Activated CD8-positive, alpha-beta memory T cell treated with anti-CD3 and anti-CD28 coated beads, Interleukin-2, amount 50 U/mL, for 1 hour (primary cell): ENCODE results near the gene MYL2.

Experiments
- DNase-seq: peaks from one replicate; pipeline ENCODE4 v3.0.0-alpha.2; 2020; ENCODE audit errors: extremely low read depth

The MYL2 gene

DNA sequence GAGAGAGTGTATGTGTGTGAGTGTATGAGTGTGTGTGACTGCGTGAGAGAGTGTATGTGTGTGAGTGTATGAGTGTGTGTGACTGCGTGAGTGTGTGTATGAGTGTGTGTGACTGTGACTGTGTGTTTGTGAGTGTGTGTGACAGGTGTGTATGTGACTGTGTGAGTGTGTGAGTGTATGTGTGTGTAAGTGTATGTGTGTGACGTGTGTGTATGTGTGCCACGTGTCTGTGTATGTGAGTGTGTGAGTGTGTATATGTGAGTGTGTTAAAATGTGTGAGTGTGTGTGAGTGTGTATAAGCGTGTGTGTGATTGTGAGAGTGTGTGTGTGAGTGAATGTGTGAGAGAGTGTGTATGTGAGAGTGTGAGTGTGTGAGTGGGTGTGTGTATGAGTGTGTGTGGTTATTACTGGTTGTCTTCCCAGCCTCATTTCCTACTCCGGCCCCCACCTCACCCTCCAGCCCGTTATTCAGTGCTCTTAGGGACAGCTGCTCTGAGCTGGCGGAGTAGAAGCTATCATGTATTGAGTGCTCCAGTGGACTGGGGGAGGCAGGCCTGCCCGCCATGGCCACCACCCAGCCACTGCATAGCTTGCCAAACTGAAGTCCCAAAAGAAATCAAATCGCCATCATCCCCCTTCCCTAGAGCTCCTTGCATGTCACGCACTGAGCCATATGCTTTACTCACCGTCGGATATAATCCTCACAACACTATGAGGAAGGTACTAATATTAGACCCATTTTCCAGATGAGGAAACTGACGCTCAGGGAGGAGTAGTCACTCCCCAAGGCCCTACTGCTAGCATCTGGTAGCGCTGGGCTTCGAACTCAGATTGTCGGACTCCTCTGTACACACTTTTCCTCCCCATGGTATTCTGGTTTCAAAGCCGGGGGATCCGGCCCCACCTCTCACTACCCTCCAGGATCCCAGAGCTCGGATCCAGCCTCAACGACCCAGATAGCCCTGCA is 10.3 kb upstream of the MYL2 start:
- no peak for DNase-seq

DNA sequence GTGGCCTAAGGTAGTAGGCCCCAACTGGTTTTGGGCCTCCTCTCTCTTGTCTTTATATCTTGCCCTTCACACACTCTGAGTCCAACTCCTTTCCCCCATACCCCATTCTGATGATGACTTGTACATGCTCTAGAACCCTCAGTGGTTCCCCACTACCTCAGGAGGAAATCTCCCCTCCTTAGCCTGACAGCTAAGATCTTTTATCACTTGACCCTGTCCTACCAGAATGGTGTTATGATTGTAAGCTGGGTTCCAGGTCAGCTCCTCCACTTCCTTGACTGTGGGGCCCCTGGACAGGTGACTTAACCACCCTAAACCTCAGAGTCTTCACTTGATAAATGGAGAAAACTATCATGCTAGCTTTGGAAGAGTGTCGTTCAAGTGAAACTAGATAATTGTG is 9.4 kb upstream of the MYL2 start:
- no peak for DNase-seq

DNA sequence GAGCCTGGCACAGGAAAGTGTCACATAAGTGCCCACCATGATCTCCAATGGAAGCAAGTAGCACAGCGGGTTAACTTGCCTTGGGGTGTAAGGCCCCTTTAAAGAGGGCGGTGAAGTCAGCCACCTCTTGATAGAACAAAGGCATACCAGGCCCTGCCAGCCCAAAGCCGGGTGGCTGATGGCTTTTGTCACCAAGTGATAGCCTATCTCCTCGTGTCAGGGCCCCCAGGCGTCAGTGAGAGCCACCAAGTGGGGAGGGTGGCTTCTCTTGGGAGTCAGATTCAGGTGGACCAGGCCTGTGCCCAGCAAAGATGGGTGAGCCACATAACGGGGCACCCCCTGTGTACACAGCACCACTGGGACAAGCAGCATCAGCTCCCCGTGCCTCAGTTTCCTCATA is 8.3 kb upstream of the MYL2 start:
- no peak for DNase-seq

DNA sequence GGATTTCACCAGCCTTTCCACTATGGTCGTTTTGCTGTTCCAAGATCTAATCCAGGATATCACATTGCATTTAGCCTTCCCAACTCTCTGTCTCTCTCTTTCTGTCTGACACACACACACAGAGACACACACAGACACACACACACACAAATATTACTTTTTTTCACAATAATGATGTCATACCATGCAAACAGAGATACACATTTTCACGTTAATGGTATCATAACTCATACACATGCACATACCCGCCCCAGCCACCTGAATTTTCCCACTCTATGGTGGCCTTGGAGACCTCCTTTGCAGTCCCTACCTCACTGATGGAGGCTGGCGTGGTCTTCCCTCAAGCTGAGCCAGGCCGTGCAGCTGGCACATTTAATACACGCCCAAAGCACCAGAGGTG is 7.2 kb upstream of the MYL2 start:
- DNase-seq, result no peak

DNA sequence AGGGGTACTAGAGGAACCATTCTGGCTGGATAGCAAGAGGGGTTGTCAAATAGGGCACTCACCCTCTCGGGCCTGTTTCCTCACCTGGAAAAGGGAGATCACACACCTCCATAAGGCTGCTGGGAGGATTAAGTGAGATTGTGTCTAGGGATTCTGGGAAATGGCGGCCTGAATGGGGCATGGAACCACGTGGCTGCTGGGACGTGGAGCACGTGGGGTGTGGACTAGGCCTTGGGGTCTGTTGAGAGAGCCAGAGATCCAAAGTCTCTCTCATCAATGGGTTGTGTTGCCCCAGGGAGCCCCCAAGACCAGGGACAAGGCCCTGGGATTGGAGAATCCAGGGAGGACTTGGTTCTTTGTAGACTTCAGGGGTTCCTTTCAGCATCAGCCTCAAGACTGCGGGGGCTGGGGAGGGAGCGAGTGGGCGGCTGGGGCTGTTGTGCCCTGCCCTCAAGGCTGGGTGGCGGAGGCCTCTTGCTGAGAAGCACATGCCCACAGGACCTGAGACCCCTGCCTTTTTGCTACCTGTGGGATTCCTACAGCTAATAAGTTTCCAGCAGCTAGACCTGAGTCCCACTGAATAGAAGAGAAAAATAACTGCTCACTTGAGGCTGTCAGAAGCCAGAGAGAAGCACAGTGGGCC is 3.4 kb upstream of the MYL2 start:
- DNase-seq, result no peak

DNA sequence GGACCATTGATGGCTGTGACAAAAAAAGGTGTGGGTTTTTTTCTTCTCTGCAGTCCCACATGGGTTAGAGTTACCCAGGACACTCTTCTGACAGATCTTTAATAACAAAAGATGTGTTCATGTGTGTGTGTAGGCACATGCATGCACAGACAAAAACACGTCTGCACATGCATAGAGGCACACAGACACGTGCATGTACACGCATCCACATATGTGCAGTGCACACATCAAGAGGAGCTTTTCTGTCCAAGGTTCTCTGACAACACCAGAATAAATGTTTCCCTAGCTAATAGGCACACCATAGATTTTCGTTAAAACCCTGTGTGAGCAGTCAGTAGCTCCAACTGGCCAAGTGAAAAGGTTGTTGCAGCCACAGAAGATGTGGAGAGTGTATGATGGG is 2.8 kb upstream of the MYL2 start:
- no peak for DNase-seq

DNA sequence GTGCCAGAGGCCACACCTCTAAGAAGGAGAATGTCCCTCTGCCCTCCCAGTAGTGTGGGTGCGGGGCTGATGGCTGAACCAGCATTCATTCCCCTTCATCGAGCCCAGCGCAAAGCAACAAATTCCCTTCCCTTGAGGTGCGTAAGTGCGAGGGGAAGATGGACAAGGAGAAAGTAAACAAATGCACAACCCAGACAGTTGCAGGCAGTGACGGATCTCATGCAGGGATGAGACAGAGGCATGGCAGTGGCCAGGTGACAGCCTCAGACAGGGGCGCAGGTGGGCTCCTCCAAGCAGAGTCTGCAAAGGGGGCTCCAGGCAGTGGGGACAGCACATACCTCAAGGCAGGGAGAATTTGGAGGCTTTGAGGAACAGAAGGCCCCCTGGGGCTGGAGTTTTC is 2.3 kb upstream of the MYL2 start:
- DNase-seq, result no peak

DNA sequence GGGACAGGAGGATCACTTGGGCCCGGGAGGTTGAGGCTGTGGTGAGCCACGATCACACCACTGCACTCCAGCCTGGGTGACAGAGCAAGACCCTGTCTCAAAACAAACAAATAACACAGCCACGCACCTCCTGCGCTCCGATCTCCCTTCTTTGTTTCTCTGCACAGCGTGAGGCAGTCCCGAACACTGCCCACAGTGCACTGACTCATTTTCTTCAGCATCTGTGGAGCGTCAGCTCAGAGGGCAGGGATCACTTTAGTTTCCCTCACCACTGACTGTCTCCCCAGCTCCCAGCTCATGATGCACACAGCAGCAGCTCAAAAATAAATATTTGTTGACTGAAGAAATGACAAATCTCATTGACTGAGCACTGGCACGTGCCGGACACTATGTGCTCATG is 883 bp upstream of the MYL2 start:
- no peak for DNase-seq

DNA sequence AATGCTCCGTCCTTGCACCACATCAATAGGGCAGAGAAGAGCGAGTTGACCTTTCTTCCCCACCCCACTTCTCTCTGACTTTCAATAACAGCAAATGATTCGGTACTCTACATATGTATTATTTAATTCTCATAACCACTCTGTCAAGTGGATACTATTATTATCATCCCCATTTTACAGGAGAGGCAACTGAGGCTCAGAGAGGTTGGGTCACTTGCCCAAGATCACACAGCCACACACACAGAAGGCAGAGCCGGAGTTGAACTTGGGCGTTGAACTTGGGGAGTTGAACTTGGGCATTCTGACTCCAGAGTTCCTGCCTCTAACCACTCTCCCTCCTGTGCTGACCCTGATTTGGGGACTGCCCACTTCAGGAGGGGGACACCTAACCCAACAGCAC is 659 bp downstream of the MYL2 start:
- no peak for DNase-seq

DNA sequence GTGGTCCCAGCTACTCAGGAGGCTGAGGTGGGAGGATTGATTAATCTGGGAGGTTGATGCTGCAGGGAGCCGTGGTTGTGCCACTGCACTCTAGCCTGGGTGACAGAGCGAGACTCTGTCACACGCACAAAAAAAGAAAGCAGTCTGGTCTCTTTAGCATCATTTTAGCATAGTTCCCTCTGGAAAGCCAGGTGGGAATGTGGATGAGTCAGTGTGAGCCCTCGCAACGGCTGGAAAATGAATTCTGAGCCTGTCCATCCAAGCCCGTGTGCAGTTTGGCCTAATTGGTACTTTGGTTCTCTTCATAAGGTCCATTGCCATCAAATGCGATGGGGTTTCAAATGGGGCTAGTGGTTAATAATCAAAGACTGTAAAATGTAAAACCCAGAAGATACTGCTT is 2.4 kb downstream of the MYL2 start:
- no peak for DNase-seq

DNA sequence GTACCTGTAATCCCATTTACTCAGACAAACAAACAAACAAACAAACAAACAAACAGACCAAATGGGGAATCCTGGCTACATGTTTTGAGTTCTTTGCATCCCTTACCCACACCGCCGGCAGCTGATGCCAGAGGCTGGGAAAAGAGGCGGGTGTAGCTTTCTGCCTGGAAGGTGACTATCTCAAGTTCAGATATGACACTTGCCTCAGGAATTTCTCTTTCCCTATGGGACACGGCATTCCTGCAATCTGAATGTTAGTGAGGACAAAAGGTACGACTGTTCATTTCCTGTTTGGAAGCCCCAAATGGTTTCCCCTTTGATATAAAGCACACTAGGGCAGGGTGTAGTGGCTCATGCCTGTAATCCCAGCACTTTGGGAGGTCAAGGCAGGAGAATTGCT is 2.9 kb downstream of the MYL2 start:
- DNase-seq, result no peak

DNA sequence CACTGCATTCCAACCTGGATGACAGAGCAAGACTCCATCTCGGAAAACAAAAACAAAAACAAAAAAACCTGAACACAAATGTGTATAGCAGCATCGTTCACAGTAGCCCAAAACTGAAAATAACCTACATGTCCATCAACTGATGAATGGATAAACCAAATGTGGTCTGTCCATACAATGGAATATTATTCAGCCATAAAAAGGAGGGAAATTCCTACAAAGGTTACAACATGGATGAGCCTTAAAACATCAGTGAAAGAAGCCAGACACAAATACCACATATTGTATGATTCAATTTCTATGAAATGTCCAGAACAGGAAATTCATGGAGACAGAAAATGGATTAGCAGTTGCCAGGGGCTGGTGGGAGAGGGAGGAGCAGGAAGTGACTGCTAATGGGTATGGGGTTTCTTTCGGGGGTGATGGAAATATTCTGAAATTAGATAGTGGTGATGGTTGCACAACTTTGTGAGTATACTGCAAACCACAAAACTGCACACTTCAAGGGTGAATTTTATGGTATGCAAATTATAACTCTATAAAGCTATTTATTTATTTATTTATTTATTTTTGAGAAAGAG is 4.0 kb downstream of the MYL2 start:
- DNase-seq, result no peak

DNA sequence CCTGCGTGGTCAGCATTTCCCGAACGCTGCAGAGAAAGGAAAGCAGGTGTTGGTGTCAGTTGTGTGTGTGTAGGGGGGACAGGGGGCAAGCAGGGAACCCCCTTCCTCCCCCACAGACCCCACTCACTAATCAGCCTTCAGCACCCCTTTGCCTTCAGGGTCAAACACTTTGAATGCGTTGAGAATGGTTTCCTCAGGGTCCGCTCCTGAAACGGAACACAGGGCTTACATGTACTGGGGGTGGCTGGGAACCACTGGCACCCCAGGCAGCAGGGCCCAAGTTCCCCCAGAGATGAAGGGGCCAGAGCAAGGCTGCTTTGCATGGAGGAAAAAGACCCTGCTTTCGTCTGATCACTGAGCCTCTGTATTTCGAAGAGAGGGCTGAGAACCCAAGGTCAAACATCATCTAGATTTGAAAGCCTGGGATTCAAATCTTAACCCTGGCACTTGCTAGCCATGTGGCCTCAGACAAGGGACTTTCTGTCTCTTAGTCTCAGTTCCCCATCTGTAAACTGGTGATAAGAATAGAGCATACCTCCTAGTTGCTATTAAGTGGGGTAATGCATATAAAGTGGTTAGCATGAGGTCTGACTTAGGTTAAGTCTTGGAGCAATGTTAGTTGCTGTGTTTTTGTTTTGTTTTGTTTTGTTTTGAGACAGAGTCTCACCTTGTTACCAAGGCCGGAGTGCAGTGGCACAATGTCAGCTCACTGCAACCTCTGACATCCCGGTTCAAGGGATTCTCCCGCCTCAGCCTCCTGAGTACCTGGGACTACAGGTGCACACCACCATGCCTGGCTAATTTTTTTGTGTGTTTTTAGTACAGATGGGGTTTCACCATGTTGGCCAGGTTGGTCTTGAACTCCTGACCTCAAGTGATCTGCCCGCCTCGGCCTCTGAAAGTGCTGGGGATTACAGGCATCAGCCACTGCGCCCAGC is 7.0 kb downstream of the MYL2 start:
- no peak for DNase-seq

DNA sequence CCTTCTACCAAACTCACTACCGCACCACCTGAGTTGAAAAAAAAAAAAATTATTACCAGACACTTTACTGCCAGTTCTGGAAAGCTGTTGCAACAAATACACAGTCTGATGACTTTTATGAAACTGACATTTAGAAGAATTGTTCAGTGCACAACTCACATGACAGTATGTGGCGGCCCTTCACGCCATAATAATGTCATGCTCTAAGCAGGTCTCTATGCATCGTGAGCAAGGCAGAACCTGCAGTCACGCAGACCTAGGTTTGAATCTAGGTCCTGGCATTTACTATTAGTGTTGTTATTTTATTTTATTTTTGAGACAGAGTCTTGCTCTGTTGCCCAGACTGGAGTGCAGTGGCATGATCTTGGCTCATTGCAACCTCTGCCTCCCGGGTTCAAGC is 8.1 kb downstream of the MYL2 start:
- DNase-seq, result no peak

DNA sequence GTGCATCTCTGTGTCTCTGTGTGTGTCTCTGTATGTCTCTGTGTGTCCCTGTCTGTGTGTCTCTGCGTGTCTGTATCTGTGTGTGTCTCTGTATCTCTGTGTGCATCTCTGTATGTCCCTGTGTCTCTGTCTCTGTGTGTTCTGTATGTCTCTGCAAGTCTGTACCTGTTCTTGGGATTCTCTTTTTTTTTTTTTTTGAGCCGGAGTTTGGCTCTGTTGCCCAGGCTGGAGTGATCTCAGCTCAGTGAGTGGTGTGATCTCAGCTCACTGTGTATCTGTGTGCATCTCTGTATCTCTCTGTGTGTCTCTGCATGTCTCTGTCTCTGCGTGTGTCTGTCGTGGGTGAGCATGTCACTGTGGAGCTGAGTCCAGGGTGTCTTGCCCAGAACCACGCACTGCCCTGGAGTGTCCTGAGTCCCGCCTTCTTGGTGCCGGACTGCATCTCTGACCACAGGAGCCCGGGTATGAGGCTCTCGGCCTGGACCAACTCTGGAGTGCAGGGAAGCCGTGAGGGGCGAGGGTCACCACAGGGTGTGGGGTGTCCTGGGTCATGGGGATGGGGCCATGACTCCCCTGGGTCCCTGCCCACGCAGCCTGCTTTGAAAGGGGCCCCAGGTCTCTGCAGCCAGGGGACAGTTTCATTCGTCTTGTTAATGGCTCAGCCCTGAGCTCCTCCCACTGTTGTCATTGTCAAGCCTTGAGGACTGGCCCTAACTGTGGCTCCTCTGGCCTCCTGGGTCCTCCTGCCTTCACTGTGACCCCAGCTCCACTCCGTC is 11.8 kb downstream of the MYL2 start:
- no peak for DNase-seq

DNA sequence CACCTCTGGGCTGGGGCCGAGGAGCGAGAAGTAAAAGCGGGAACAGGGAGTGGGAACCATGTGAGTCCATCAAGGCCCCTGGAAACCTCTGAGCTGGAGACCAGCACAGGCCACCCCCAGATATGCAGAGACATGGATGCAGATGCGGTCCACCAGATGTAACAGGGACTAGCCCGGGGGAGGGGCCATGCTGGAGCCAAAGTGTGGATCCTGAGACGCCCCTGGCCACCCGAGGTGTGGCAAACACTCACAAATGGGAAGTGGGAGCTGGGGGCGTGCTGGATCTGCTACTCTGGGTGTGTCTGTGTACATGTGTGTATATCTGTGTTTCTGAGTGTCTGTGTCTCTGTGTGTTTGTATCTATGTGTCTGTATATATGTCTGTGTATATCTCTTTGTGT is 12.8 kb downstream of the MYL2 start:
- DNase-seq, result no peak

DNA sequence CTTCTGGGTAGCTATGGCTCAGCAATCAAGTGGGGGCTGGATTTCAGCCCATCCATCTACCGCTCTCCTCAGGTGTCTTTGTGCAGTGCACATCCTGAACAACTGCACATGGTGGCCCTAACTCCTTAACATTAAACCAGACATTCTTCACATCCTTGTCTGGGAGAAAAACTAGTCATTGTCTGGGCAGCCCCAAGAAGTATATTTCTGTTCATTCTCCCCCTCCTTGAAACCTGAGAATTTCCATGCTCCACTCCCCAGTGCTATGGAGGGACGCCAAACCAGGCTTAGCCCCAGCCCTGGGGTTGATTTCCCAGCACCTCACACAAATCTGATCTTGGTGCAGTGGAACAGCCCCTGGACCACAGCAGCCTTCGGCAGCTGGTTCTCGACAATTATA is 13.4 kb downstream of the MYL2 start:
- no peak for DNase-seq

DNA sequence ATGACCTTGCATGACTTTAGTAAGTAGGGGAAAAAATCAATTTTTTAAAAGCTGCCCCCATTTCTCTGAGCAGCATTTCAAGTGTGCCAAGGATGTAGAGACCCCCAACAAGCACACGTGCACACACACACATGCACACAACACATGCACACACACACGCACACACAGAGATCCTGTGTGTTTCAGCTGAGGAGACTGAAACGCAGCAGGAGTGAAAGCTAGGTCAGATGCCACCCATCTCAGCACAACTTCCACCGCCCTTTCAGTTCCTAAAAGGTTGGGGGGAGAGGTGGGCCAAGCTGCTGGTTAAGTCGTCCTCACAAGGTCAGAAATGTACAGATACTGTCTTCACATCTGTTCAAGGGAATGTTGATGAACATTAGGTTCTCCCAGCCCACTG is 13.9 kb downstream of the MYL2 start:
- no peak for DNase-seq

DNA sequence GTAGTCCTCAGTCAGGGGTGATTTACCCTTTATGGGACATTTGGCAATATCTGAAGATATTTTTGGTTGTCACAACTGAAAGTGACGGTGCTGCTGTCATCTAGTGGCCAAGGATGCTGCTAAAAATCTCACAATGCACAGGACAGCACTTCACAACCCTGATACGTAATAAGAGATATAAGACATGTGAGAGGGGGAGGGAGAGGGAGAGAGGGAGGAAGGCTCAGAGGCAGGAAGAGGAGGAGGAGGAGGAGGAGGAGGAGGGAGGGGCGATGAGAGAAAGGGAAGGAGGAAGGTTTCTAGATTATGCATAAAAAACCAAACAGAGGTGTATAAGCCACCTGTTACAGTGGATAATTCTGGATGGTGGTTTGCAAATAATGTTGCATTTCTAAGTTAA is 14.3 kb downstream of the MYL2 start:
- no peak for DNase-seq

DNA sequence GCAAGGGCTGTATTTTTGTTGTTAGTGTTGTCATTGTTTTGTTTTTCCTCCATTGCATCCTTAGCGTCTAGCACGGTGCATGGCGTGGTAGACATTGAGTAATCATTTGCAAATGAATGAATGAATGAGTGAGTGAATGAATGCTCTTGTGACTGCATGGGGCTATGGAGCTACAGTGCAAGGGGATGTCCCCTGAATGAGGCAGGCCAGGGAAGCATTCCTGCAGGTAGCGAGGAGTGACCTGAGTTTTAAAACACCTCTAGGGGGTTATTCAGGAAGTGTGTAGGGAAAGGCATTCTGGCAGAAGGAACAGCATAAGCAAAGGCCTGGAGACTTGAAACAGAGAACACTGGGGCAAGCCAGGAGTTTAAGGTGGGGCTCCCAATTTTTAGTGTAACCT is 16.9 kb downstream of the MYL2 start:
- no peak for DNase-seq

DNA sequence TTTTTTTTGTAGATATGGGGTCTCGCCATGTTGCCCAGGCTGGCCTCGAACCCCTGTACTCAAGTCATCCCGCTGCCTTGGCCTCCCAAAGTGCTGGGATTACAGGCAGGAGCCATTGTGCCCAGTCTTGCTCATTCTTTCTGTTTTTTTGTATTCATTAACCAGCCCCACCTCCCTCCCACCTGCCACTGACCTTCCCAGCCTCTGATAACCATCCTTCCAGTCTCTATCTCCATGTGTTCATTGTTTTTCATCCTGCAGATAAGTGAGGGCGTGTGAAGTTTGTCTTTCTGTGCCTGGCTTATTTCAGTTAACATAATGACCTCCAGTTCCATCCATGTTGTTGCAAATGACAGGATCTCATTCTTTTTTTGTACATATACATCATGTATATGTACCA is 19.0 kb downstream of the MYL2 start:
- DNase-seq, result no peak
